Right kidney (tissue), 1 donor: Measurements from ENCODE around the gene OR4D11.

Experiments
- DNase-seq: peaks from one replicate; pipeline ENCODE4 v3.0.0-alpha.2; 2016

OR4D11 gene

GRCh38 chr11:59548309-59548656, 44.9 kb downstream of the OR4D11 start:
- no peak for DNase-seq

GRCh38 chr11:59550368-59550841, 47.0 kb downstream of the OR4D11 start:
- DNase-seq = peak; percentile 87

GRCh38 chr11:59550842-59551658, 47.7 kb downstream of the OR4D11 start:
- peak; percentile 86 for DNase-seq

GRCh38 chr11:59551659-59552521, 48.5 kb downstream of the OR4D11 start:
- DNase-seq = peak; percentile 64

GRCh38 chr11:59552844-59553243, 49.5 kb downstream of the OR4D11 start:
- no peak for DNase-seq

GRCh38 chr11:59553323-59553722, 49.9 kb downstream of the OR4D11 start:
- DNase-seq = no peak
